Effector memory CD8-positive, alpha-beta T cell (primary cell): ENCODE results near the gene MAP9.
"Not testable (repeated sequence)": the region's sequence is repeated elsewhere in the genome, so short reads cannot be mapped to it uniquely, and the experiment has no call there.

Source experiments
- ATAC-seq: fragments of 150-1000 bp; cut with Tn5 transposase; replicated peaks from 2 replicates; pipeline ENCODE4 v1.10.0; 2021; ENCODE audit warnings: mild to moderate bottlenecking, moderate library complexity
- DNase-seq, 3 experiments: peaks; one replicate each; pipeline ENCODE4 v3.0.0; 2021
- H3K27ac Mint-ChIP-seq, 2 donors: one replicate each; pipeline ENCODE4 v1.8.0; 2022; ENCODE audit warnings: mild to moderate bottlenecking in 2 of 2, mixed read lengths in 2 of 2, moderate library complexity in 2 of 2
- H3K27me3 Mint-ChIP-seq, 2 donors: one replicate each; pipeline ENCODE4 v1.8.0; 2022; ENCODE audit warnings: mixed read lengths in 2 of 2
- H3K36me3 Mint-ChIP-seq: one replicate; pipeline ENCODE4 v1.8.0; 2022; ENCODE audit warnings: mild to moderate bottlenecking, moderate library complexity, mixed read lengths; ENCODE audit not compliant: insufficient read depth
- H3K4me1 Mint-ChIP-seq, 2 donors: one replicate each; pipeline ENCODE4 v1.8.0; 2022; ENCODE audit warnings: low read depth in 2 of 2, mixed read lengths in 2 of 2
- H3K4me3 Mint-ChIP-seq, 2 donors: one replicate each; pipeline ENCODE4 v1.8.0; 2022; ENCODE audit warnings: mild to moderate bottlenecking in 2 of 2, mixed read lengths in 2 of 2, moderate library complexity in 2 of 2
- H3K9me3 Mint-ChIP-seq, 2 donors: one replicate each; pipeline ENCODE4 v1.8.0; 2022; ENCODE audit warnings: mixed read lengths in 2 of 2
- total RNA-seq, 9 experiments: gene quantifications; one replicate each; lab custom pipeline; 2026; lab: John Stamatoyannopoulos, UW

MAP9 gene
- total RNA-seq = 14.8 to 32.4 (median 23.5) reads per million in 9 experiments

- Mint-ChIP-seq H3K27me3 (no peaks in the 10 kb centered on the region), H3K4me1 (peaks cover 6 to 10% of the 10 kb centered on the region in 2 donors), H3K36me3 (peaks cover 13% of the 10 kb centered on the region), H3K27ac (peak within 1 kb of the TSS; percentile 94 to 98), H3K4me3 (peak within 1 kb of the TSS; percentile 86 to 88), H3K9me3 (no peaks in the 10 kb centered on the region)
- ATAC-seq (peak; percentile 90), DNase-seq (peak; percentile 89 to 90 (median 89))
These were observed at the start of gene MAP9 for GRCh38 chr4:155376387-155377268. TSS of gene MAP9 (minus strand) at chr4:155376965. CDS start at chr4:155375850, 1,115 bp downstream.

GRCh38 chr4:155424778-155425177 is 48.0 kb upstream of the MAP9 start:
- H3K4me3 Mint-ChIP-seq, H3K27ac Mint-ChIP-seq, DNase-seq, H3K4me1 Mint-ChIP-seq, H3K36me3 Mint-ChIP-seq, ATAC-seq, H3K9me3 Mint-ChIP-seq: not testable (repeated sequence)
- H3K27me3 Mint-ChIP-seq = peaks cover 13 to 21% of the 10 kb centered on the region in 2 donors

GRCh38 chr4:155423671-155424070 is 46.9 kb upstream of the MAP9 start:
- Mint-ChIP-seq H3K27me3 (peaks cover 13 to 21% of the 10 kb centered on the region in 2 donors), H3K27ac (no peak overlapping the region), H3K9me3 (peaks cover 0 to 2% of the 10 kb centered on the region in 2 donors), H3K36me3 (peaks cover 2% of the 10 kb centered on the region), H3K4me1 (no peaks in the 10 kb centered on the region), H3K4me3 (no peak overlapping the region)
- DNase-seq (no peak), ATAC-seq (no peak)

- Mint-ChIP-seq H3K27ac (no peak overlapping the region), H3K27me3 (peaks cover 13 to 27% of the 10 kb centered on the region in 2 donors), H3K36me3 (peaks cover 2% of the 10 kb centered on the region), H3K4me1 (no peaks in the 10 kb centered on the region), H3K4me3 (no peak overlapping the region), H3K9me3 (no peaks in the 10 kb centered on the region)
- no peak for DNase-seq
- no peak for ATAC-seq
These were observed 42.5 kb upstream of the MAP9 start for GRCh38 chr4:155419266-155419665.

- H3K4me3 Mint-ChIP-seq = no peak overlapping the region
- no peaks in the 10 kb centered on the region for H3K9me3 Mint-ChIP-seq
- DNase-seq (no peak), ATAC-seq (no peak)
- no peaks in the 10 kb centered on the region for H3K36me3 Mint-ChIP-seq
- H3K27ac Mint-ChIP-seq = no peak overlapping the region
- H3K4me1 Mint-ChIP-seq = no peaks in the 10 kb centered on the region
- H3K27me3 Mint-ChIP-seq = peaks cover 7 to 12% of the 10 kb centered on the region in 2 donors
These were observed 38.9 kb upstream of the MAP9 start for GRCh38 chr4:155415662-155416061.

- ATAC-seq (no peak), DNase-seq (no peak)
- Mint-ChIP-seq H3K27me3 (peaks cover 10 to 20% of the 10 kb centered on the region in 2 donors), H3K36me3 (no peaks in the 10 kb centered on the region), H3K4me3 (no peak overlapping the region), H3K27ac (no peak overlapping the region), H3K9me3 (no peaks in the 10 kb centered on the region), H3K4me1 (no peaks in the 10 kb centered on the region)
These were observed 36.7 kb upstream of the MAP9 start for GRCh38 chr4:155413451-155413850.

GRCh38 chr4:155411546-155411945 is 34.8 kb upstream of the MAP9 start:
- no peak for ATAC-seq
- no peaks in the 10 kb centered on the region for H3K36me3 Mint-ChIP-seq
- H3K27me3 Mint-ChIP-seq = peaks cover 10 to 21% of the 10 kb centered on the region in 2 donors
- no peak for DNase-seq
- no peak overlapping the region for H3K4me3 Mint-ChIP-seq
- H3K4me1 Mint-ChIP-seq = no peaks in the 10 kb centered on the region
- no peaks in the 10 kb centered on the region for H3K9me3 Mint-ChIP-seq
- H3K27ac Mint-ChIP-seq = no peak overlapping the region

GRCh38 chr4:155408796-155409195 is 32.0 kb upstream of the MAP9 start:
- Mint-ChIP-seq H3K27me3 (peaks cover 10 to 21% of the 10 kb centered on the region in 2 donors), H3K4me3 (no peak overlapping the region), H3K36me3 (no peaks in the 10 kb centered on the region), H3K4me1 (no peaks in the 10 kb centered on the region), H3K9me3 (no peaks in the 10 kb centered on the region), H3K27ac (no peak overlapping the region)
- no peak for ATAC-seq
- DNase-seq = no peak

GRCh38 chr4:155407480-155407879 is 30.7 kb upstream of the MAP9 start:
- H3K36me3 Mint-ChIP-seq = no peaks in the 10 kb centered on the region
- H3K4me1 Mint-ChIP-seq = no peaks in the 10 kb centered on the region
- no peak overlapping the region for H3K27ac Mint-ChIP-seq
- DNase-seq = no peak
- H3K27me3 Mint-ChIP-seq = peaks cover 10 to 21% of the 10 kb centered on the region in 2 donors
- H3K4me3 Mint-ChIP-seq = no peak overlapping the region
- H3K9me3 Mint-ChIP-seq = no peaks in the 10 kb centered on the region
- no peak for ATAC-seq

GRCh38 chr4:155405059-155405458 is 28.3 kb upstream of the MAP9 start:
- DNase-seq (no peak), ATAC-seq (no peak)
- H3K4me3 Mint-ChIP-seq = no peak overlapping the region
- no peaks in the 10 kb centered on the region for H3K4me1 Mint-ChIP-seq
- H3K27me3 Mint-ChIP-seq = peaks cover 4 to 16% of the 10 kb centered on the region in 2 donors
- H3K36me3 Mint-ChIP-seq = no peaks in the 10 kb centered on the region
- H3K27ac Mint-ChIP-seq = no peak overlapping the region
- H3K9me3 Mint-ChIP-seq = no peaks in the 10 kb centered on the region

- Mint-ChIP-seq H3K27ac (no peak overlapping the region), H3K9me3 (no peaks in the 10 kb centered on the region), H3K36me3 (no peaks in the 10 kb centered on the region), H3K27me3 (peaks cover 16 to 17% of the 10 kb centered on the region in 2 donors), H3K4me1 (no peaks in the 10 kb centered on the region), H3K4me3 (no peak overlapping the region)
- no peak for ATAC-seq
- DNase-seq = no peak
These were observed 27.1 kb upstream of the MAP9 start for GRCh38 chr4:155403886-155404285.

GRCh38 chr4:155402941-155403340 is 26.2 kb upstream of the MAP9 start:
- ATAC-seq = no peak
- no peaks in the 10 kb centered on the region for H3K4me1 Mint-ChIP-seq
- no peaks in the 10 kb centered on the region for H3K36me3 Mint-ChIP-seq
- peaks cover 17 to 24% of the 10 kb centered on the region in 2 donors for H3K27me3 Mint-ChIP-seq
- H3K9me3 Mint-ChIP-seq = no peaks in the 10 kb centered on the region
- no peak overlapping the region for H3K4me3 Mint-ChIP-seq
- H3K27ac Mint-ChIP-seq = no peak overlapping the region
- no peak for DNase-seq

- H3K4me1 Mint-ChIP-seq = no peaks in the 10 kb centered on the region
- no peak overlapping the region for H3K27ac Mint-ChIP-seq
- peaks cover 26 to 39% of the 10 kb centered on the region in 2 donors for H3K27me3 Mint-ChIP-seq
- no peaks in the 10 kb centered on the region for H3K9me3 Mint-ChIP-seq
- H3K36me3 Mint-ChIP-seq = no peaks in the 10 kb centered on the region
- ATAC-seq = no peak
- no peak for DNase-seq
- no peak overlapping the region for H3K4me3 Mint-ChIP-seq
These were observed 24.1 kb upstream of the MAP9 start for GRCh38 chr4:155400893-155401292.
